Measurements from ENCODE around the gene TXNDC5. TPM values are rescaled to one million over a fixed set of nuclear protein-coding genes. Genes with fewer than 3 reads are reported as not detected.

The TXNDC5 gene
- total and polyA plus RNA-seq, 9 of the 15 experiments (the other 6 are each of a cell fraction or from before 2014, with no cell fraction given), result 33.9 to 156 (median 137) TPM

- no peak for FAIRE-seq
These were observed 47.9 kb upstream of the TXNDC5 start for GRCh38 chr6:7958464-7958863.

More at GRCh38 chr6:7958464-7958863, 47.9 kb upstream of the TXNDC5 start:
- POLR2A ChIA-PET, result no interaction called here
- no peaks in the 10 kb centered on the region for H3K9me3 ChIP-seq (replicated peaks; ENCODE audit: control insufficient read depth, insufficient read depth, low read depth, low read length)
- no peak overlapping the region for H3K9ac ChIP-seq (ENCODE audit: insufficient read depth in 1 of 2, low read depth in 2 of 2, low read length in 2 of 2)
- TF ChIP-seq DDX20 (tag; IDR thresholded peaks at IDR 0.05; ENCODE audit: low read depth) (no peak), ZNF507 (tag; conservative IDR thresholded peaks at IDR 0.05) (no peak), SMARCE1 (IDR thresholded peaks at IDR 0.05) (no peak), SIN3A (IDR thresholded peaks at IDR 0.05; ENCODE audit: borderline replicate concordance in 2 of 2, control insufficient read depth in 1 of 2, low read depth in 2 of 2, low read length in 2 of 2) (no peak), CGGBP1 (CRISPR knock-in tag; IDR thresholded peaks at IDR 0.05) (no peak), SLC30A9 (CRISPR knock-in tag; IDR thresholded peaks at IDR 0.05) (no peak), CREM (IDR thresholded peaks at IDR 0.05; ENCODE audit: low read depth) (no peak)
- TF ChIP-seq, protein P1, sequence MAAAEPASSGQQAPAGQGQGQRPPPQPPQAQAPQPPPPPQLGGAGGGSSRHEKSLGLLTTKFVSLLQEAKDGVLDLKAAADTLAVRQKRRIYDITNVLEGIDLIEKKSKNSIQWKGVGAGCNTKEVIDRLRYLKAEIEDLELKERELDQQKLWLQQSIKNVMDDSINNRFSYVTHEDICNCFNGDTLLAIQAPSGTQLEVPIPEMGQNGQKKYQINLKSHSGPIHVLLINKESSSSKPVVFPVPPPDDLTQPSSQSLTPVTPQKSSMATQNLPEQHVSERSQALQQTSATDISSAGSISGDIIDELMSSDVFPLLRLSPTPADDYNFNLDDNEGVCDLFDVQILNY (CRISPR knock-in tag; IDR thresholded peaks at IDR 0.05), result no peak
- TF ChIP-seq, protein P2, sequence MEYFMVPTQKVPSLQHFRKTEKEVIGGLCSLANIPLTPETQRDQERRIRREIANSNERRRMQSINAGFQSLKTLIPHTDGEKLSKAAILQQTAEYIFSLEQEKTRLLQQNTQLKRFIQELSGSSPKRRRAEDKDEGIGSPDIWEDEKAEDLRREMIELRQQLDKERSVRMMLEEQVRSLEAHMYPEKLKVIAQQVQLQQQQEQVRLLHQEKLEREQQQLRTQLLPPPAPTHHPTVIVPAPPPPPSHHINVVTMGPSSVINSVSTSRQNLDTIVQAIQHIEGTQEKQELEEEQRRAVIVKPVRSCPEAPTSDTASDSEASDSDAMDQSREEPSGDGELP (CRISPR knock-in tag; IDR thresholded peaks at IDR 0.05; ENCODE audit: borderline replicate concordance), result no peak
- TF ChIP-seq, protein P3, sequence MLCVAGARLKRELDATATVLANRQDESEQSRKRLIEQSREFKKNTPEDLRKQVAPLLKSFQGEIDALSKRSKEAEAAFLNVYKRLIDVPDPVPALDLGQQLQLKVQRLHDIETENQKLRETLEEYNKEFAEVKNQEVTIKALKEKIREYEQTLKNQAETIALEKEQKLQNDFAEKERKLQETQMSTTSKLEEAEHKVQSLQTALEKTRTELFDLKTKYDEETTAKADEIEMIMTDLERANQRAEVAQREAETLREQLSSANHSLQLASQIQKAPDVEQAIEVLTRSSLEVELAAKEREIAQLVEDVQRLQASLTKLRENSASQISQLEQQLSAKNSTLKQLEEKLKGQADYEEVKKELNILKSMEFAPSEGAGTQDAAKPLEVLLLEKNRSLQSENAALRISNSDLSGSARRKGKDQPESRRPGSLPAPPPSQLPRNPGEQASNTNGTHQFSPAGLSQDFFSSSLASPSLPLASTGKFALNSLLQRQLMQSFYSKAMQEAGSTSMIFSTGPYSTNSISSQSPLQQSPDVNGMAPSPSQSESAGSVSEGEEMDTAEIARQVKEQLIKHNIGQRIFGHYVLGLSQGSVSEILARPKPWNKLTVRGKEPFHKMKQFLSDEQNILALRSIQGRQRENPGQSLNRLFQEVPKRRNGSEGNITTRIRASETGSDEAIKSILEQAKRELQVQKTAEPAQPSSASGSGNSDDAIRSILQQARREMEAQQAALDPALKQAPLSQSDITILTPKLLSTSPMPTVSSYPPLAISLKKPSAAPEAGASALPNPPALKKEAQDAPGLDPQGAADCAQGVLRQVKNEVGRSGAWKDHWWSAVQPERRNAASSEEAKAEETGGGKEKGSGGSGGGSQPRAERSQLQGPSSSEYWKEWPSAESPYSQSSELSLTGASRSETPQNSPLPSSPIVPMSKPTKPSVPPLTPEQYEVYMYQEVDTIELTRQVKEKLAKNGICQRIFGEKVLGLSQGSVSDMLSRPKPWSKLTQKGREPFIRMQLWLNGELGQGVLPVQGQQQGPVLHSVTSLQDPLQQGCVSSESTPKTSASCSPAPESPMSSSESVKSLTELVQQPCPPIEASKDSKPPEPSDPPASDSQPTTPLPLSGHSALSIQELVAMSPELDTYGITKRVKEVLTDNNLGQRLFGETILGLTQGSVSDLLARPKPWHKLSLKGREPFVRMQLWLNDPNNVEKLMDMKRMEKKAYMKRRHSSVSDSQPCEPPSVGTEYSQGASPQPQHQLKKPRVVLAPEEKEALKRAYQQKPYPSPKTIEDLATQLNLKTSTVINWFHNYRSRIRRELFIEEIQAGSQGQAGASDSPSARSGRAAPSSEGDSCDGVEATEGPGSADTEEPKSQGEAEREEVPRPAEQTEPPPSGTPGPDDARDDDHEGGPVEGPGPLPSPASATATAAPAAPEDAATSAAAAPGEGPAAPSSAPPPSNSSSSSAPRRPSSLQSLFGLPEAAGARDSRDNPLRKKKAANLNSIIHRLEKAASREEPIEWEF (CRISPR knock-in tag; IDR thresholded peaks at IDR 0.05), result no peak
- 0% methylated on average over 1 of the region's 1 CpG for WGBS (ENCODE audit: insufficient coverage, low coverage, missing lambda C conversion rate)
- ATAC-seq, result no peak; the same call in 2 of the 3 replicates
- H3K27me3 ChIP-seq (ENCODE audit: control insufficient read depth in 2 of 2, insufficient read depth in 2 of 2, low read length in 2 of 2), result peaks cover 5 to 28% of the 10 kb centered on the region in 2 experiments; a peak in 4 of 5 replicates
- H3K27ac ChIP-seq (ENCODE audit: extremely low read depth, low read depth, low read length), result no peak overlapping the region
- no peak for DNase-seq (ENCODE audit: extremely low read depth in 1 of 4, low spot score in 3 of 4)
- no peaks in the 10 kb centered on the region for H4K20me1 ChIP-seq (replicated peaks; ENCODE audit: control insufficient read depth, insufficient read depth, low read length)
- H3K79me2 ChIP-seq (ENCODE audit: control insufficient read depth, insufficient read depth, low read length), result no peaks in the 10 kb centered on the region
- intact Hi-C loops (cut with micrococcal nuclease) (no loop called here), in situ Hi-C loops (cut with MboI) (no loop called here)
- H3K36me3 ChIP-seq (ENCODE audit: control insufficient read depth, insufficient read depth, low read length), result no peaks in the 10 kb centered on the region
- no peak overlapping the region for H2AFZ ChIP-seq (ENCODE audit: low read depth, low read length)
- no peak overlapping the region for H3K4me3 ChIP-seq
- BruUV-seq (replicated peaks), result no TSS peak
- no peaks in the 10 kb centered on the region for H3K4me1 ChIP-seq (replicated peaks in 1 of 2; ENCODE audit: control insufficient read depth in 2 of 2, insufficient read depth in 2 of 2, low read length in 2 of 2)
- H3K9me1 ChIP-seq (ENCODE audit: control insufficient read depth, insufficient read depth, low read length), result no peaks in the 10 kb centered on the region
- no peak overlapping the region for H3K4me2 ChIP-seq (ENCODE audit: insufficient read depth, low read length)
- CTCF ChIA-PET (ENCODE audit: low intra/inter-chr PET ratio), result interaction anchor here (0.6 kb wide), 1 partner anchor 344 kb away, joined by 3 read pairs; no protein-coding TSS in a partner anchor
